ENCODE measurements around the gene PIKFYVE. TPM values are rescaled to one million over a fixed set of nuclear protein-coding genes. Genes with fewer than 3 reads are reported as not detected.
A peak's percentile ranks its signal among the peaks of the same experiment; 100 is the strongest.

The PIKFYVE gene
- total and polyA plus RNA-seq, 2 donors (not counting 1 experiment from before 2014, with no cell fraction given): 20.3 to 80.9 TPM

DNA sequence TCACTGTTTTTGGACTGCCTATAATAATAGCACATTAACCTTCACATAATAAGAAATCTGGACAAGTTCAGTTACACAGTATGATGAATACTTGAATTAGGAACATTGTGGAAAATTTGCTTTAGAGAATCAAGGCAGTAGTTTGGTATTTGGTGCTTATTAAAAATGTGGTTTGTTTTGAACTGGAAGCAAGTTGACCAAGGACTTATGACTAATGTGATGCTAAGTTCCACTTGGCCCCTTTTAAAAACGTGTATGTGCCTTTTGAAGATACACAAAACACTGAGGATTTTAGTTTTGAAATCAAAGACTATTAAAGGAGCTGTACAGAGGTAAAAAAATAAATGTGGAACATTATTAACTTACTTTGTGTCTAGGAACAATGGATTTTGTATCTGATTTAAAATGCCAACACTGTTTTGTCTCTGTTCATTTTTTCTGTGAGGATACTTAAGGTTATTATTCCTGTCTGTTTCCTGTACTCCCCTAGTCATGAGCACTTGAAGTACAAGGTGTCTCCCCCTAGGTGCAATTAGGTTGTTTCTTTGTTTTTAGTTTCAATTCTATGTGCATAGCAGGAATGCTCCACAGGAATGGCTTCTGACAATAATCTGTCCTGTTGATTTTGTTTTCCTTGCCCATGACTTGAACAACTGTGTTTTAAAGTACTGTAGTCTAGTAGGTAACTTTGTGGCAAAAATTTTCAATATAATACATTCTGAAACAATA, 91.0 kb downstream of the PIKFYVE start:
- Mint-ChIP-seq H3K9me3 (ENCODE audit: insufficient read depth) (no peaks in the 10 kb centered on the region), H3K4me1 (peaks cover 11% of the 10 kb centered on the region), H3K4me3 (no peak overlapping the region), H3K27me3 (no peaks in the 10 kb centered on the region), H3K27ac (peak overlapping the region; percentile 43)
- Histone ChIP-seq H3K79me2 (ENCODE audit: control insufficient read depth, insufficient read depth, low read length) (no peaks in the 10 kb centered on the region), H3K4me2 (replicated peaks; ENCODE audit: low read depth, low read length, poor library complexity, severe bottlenecking) (no peak overlapping the region), H3K9ac (ENCODE audit: low read length) (no peak overlapping the region), H2AFZ (ENCODE audit: insufficient read depth, low read depth, low read length, poor library complexity, severe bottlenecking) (no peak overlapping the region), H3K9me3 (ENCODE audit: control extremely low read depth in 1 of 3, control insufficient read depth in 2 of 3, insufficient read depth in 1 of 3, low read length in 2 of 3) (peaks cover 0 to 19% (median 0%) of the 10 kb centered on the region in 3 donors), H3K27ac (ENCODE audit: low read length in 2 of 2) (peak overlapping the region in 1 of 2 donors; percentile 58), H4K20me1 (ENCODE audit: control insufficient read depth, insufficient read depth, low read length, poor library complexity, severe bottlenecking) (peaks cover under 1% of the 10 kb centered on the region), H3K36me3 (replicated peaks in 1 of 2; ENCODE audit: control extremely low read depth in 1 of 2, control insufficient read depth in 1 of 2, extremely low read depth in 1 of 2, insufficient read depth in 2 of 2, low read length in 1 of 2) (peaks cover 2 to 60% of the 10 kb centered on the region in 2 experiments), H3K4me1 (ENCODE audit: control insufficient read depth in 2 of 2, insufficient read depth in 2 of 2, low read length in 2 of 2) (no peaks in the 10 kb centered on the region), H3K4me3 (ENCODE audit: control extremely low read depth in 1 of 5, extremely low read depth in 1 of 5, insufficient read depth in 1 of 5, low read depth in 2 of 5, low read length in 4 of 5) (no peak overlapping the region), H3K27me3 (replicated peaks in 1 of 4; ENCODE audit: control extremely low read depth in 1 of 4, control insufficient read depth in 3 of 4, insufficient read depth in 4 of 4, low read length in 3 of 4) (no peaks in the 10 kb centered on the region)
- CTCF ChIA-PET: interaction anchor here (1.0 to 1.4 kb wide), 2 partner anchors 13 to 17 kb away, joined by 3 to 4 read pairs; no protein-coding TSS in a partner anchor
- intact Hi-C loops (cut with micrococcal nuclease): no loop called here
- WGBS (ENCODE audit: insufficient coverage): no CpG with 5 or more reads among the region's 1 CpG
- POLR2A ChIA-PET: no interaction called here
- ATAC-seq (ENCODE audit: low read depth) (no peak), DNase-seq (no peak)
- TF ChIP-seq CTCF (IDR thresholded peaks at IDR 0.05) (no peak), EZH2 (IDR thresholded peaks at IDR 0.05; ENCODE audit: borderline replicate concordance, insufficient read depth, low read depth, low read length, poor library complexity, severe bottlenecking) (no peak)
